Osteoblast (primary cell): ENCODE results near the gene CHKA. TPM values are rescaled to one million over a fixed set of nuclear protein-coding genes. Genes with fewer than 3 reads are reported as not detected.

Experiments
- DNase-seq: peaks from one replicate; pipeline ENCODE4 v3.0.0; 2011; ENCODE audit warnings: low spot score, mixed read lengths; ENCODE audit not compliant: insufficient read length; ENCODE audit errors: missing footprints
- H2AFZ ChIP-seq: 2 replicates; pipeline ENCODE4 v1.6.0; 2011; ENCODE audit warnings: mild to moderate bottlenecking, low read length
- H3K27ac ChIP-seq: 2 replicates; pipeline ENCODE4 v1.5.1; 2011; ENCODE audit warnings: mild to moderate bottlenecking, low read depth, low read length, moderate library complexity
- H3K27me3 ChIP-seq: 2 replicates; pipeline ENCODE4 v1.6.0; 2012; ENCODE audit warnings: mild to moderate bottlenecking, control low read depth, inconsistent platforms, low read length, moderate library complexity; ENCODE audit not compliant: insufficient read depth
- H3K36me3 ChIP-seq: 2 replicates; pipeline ENCODE4 v1.5.1; 2011; ENCODE audit warnings: mild to moderate bottlenecking, low read length, control low read depth, moderate library complexity; ENCODE audit not compliant: insufficient read depth
- H3K4me1 ChIP-seq: 2 replicates; pipeline ENCODE4 v1.5.1; 2011; ENCODE audit warnings: mild to moderate bottlenecking, low read length, control low read depth, moderate library complexity; ENCODE audit not compliant: insufficient read depth
- H3K4me2 ChIP-seq: 2 replicates; pipeline ENCODE4 v1.6.0; 2011; ENCODE audit warnings: mild to moderate bottlenecking, low read length; ENCODE audit not compliant: insufficient read depth
- H3K4me3 ChIP-seq: fragments of 200-600 bp; sonication (generic); 3 replicates; pipeline ENCODE4 v1.5.1; 2012; ENCODE audit warnings: mild to moderate bottlenecking, low read length, inconsistent platforms; ENCODE audit not compliant: insufficient read depth
- H3K79me2 ChIP-seq: 2 replicates; pipeline ENCODE4 v1.6.0; 2012; ENCODE audit warnings: mild to moderate bottlenecking, low read length, control low read depth, inconsistent platforms; ENCODE audit not compliant: insufficient read depth
- H3K9me3 ChIP-seq: 2 replicates; pipeline ENCODE4 v1.5.1; 2011; ENCODE audit warnings: low read depth, low read length, control low read depth
- H4K20me1 ChIP-seq: 2 replicates; pipeline ENCODE4 v1.6.0; 2012; ENCODE audit warnings: mild to moderate bottlenecking, low read length, control low read depth; ENCODE audit not compliant: insufficient read depth
- CTCF ChIP-seq: IDR thresholded peaks from 2 replicates; pipeline ENCODE4 v1.5.1; 2011; ENCODE audit warnings: mild to moderate bottlenecking, low read depth, low read length, moderate library complexity; ENCODE audit errors: extremely low read depth
- total RNA-seq: library from RNA; depleted of rRNA; stranded (reverse); fragments of >200 nt; gene quantifications from 2 replicates; pipeline ENCODE4 v1.2.3, GENCODE V29; 2012

Gene CHKA
- total RNA-seq, 1 donor: 29.0 TPM

GRCh38 chr11:68066742-68067141 lies 54.4 kb downstream of the CHKA start:
- H3K4me3 ChIP-seq: no peak overlapping the region
- no peak overlapping the region for H3K4me2 ChIP-seq
- H3K9me3 ChIP-seq: no peaks in the 10 kb centered on the region
- H3K79me2 ChIP-seq: no peaks in the 10 kb centered on the region
- TF ChIP-seq CTCF: no peak
- H3K4me1 ChIP-seq: no peaks in the 10 kb centered on the region
- no peak overlapping the region for H3K27ac ChIP-seq
- DNase-seq: no peak
- no peaks in the 10 kb centered on the region for H4K20me1 ChIP-seq
- peaks cover 37% of the 10 kb centered on the region for H3K36me3 ChIP-seq
- H3K27me3 ChIP-seq: no peaks in the 10 kb centered on the region
- no peak overlapping the region for H2AFZ ChIP-seq

GRCh38 chr11:68065841-68066240 lies 55.3 kb downstream of the CHKA start:
- H3K4me2 ChIP-seq: no peak overlapping the region
- no peak for DNase-seq

GRCh38 chr11:68064926-68065325 lies 56.3 kb downstream of the CHKA start:
- no peak for DNase-seq
- H3K36me3 ChIP-seq: peaks cover 23% of the 10 kb centered on the region
- TF ChIP-seq CTCF: no peak
- no peak overlapping the region for H3K4me3 ChIP-seq
- no peaks in the 10 kb centered on the region for H3K27me3 ChIP-seq
- H3K27ac ChIP-seq: no peak overlapping the region
- H3K79me2 ChIP-seq: no peaks in the 10 kb centered on the region
- no peak overlapping the region for H3K4me2 ChIP-seq
- H3K9me3 ChIP-seq: no peaks in the 10 kb centered on the region
- no peaks in the 10 kb centered on the region for H3K4me1 ChIP-seq
- H2AFZ ChIP-seq: no peak overlapping the region
- H4K20me1 ChIP-seq: no peaks in the 10 kb centered on the region

More at GRCh38 chr11:68065841-68066240, 55.3 kb downstream of the CHKA start:
- no peaks in the 10 kb centered on the region for H3K79me2 ChIP-seq
- H3K9me3 ChIP-seq: no peaks in the 10 kb centered on the region
- H3K27ac ChIP-seq: no peak overlapping the region
- no peaks in the 10 kb centered on the region for H3K27me3 ChIP-seq
- no peak for TF ChIP-seq CTCF
- no peaks in the 10 kb centered on the region for H4K20me1 ChIP-seq
- H3K4me3 ChIP-seq: no peak overlapping the region
- peaks cover 31% of the 10 kb centered on the region for H3K36me3 ChIP-seq
- H3K4me1 ChIP-seq: no peaks in the 10 kb centered on the region
- H2AFZ ChIP-seq: no peak overlapping the region

- H3K4me2 ChIP-seq: no peak overlapping the region
- H3K4me3 ChIP-seq: no peak overlapping the region
- H3K27me3 ChIP-seq: no peaks in the 10 kb centered on the region
- no peaks in the 10 kb centered on the region for H3K79me2 ChIP-seq
- H3K36me3 ChIP-seq: peaks cover 18% of the 10 kb centered on the region
- no peaks in the 10 kb centered on the region for H4K20me1 ChIP-seq
- no peaks in the 10 kb centered on the region for H3K4me1 ChIP-seq
- no peak overlapping the region for H2AFZ ChIP-seq
- no peak for DNase-seq
- TF ChIP-seq CTCF: no peak
- no peaks in the 10 kb centered on the region for H3K9me3 ChIP-seq
- H3K27ac ChIP-seq: no peak overlapping the region
Measured at GRCh38 chr11:68061508-68061907, 59.7 kb downstream of the CHKA start.
